Kidney (tissue), 14 donors: Measurements from ENCODE around the gene ANKDD1B. TPM values are rescaled to one million over a fixed set of nuclear protein-coding genes. Genes with fewer than 3 reads are reported as not detected.

Source experiments
- DNase-seq, 5 donors: peaks; one replicate each; pipeline ENCODE4 v3.0.0-alpha.2; 2013 to 2020
- FAIRE-seq: peaks from 2 replicates; lab custom pipeline; 2012; peaks lifted over from hg19 to GRCh38; lab: Jason Lieb, UNC
- H3K27ac ChIP-seq, 2 donors: one replicate each; pipeline ENCODE4 v1.7.0; 2013; ENCODE audit warnings: low read depth in 2 of 2, low read length in 2 of 2, inconsistent platforms in 1 of 2
- H3K27me3 ChIP-seq: one replicate; pipeline ENCODE4 v1.7.1; 2013; ENCODE audit warnings: low read length, inconsistent platforms; ENCODE audit not compliant: control insufficient read depth, insufficient read depth
- H3K36me3 ChIP-seq, 3 donors: one replicate each; pipeline versions ENCODE4 v1.7.0 to v1.7.1; 2013; ENCODE audit warnings: low read length in 3 of 3, control low read depth in 1 of 3, inconsistent platforms in 1 of 3; ENCODE audit not compliant: insufficient read depth in 3 of 3, control insufficient read depth in 2 of 3
- H3K4me1 ChIP-seq, 3 donors: one replicate each; pipeline versions ENCODE4 v1.7.0 to v1.7.1; 2013; ENCODE audit warnings: low read length in 3 of 3, inconsistent platforms in 1 of 3, low read depth in 1 of 3; ENCODE audit not compliant: control insufficient read depth in 2 of 3, insufficient read depth in 2 of 3
- H3K4me3 ChIP-seq, 3 donors: one replicate each; pipeline versions ENCODE4 v1.7.0 to v1.8.1; 2013; ENCODE audit warnings: low read length in 3 of 3, control low read depth in 1 of 3, inconsistent platforms in 1 of 3
- H3K9ac ChIP-seq, 3 donors: one replicate each; pipeline versions ENCODE4 v1.7.0 to v1.7.1; 2013; ENCODE audit warnings: low read length in 3 of 3, control low read depth in 1 of 3, inconsistent platforms in 1 of 3
- H3K9me3 ChIP-seq, 3 donors: one replicate each; pipeline versions ENCODE4 v1.7.0 to v1.7.1; 2013; ENCODE audit warnings: low read length in 3 of 3, control low read depth in 1 of 3, inconsistent platforms in 1 of 3; ENCODE audit not compliant: control insufficient read depth in 2 of 3, insufficient read depth in 1 of 3
- CTCF ChIP-seq: IDR thresholded peaks from 3 replicates; pipeline ENCODE4 v1.5.1; 2012; ENCODE audit warnings: mild to moderate bottlenecking, moderate library complexity, borderline replicate concordance; ENCODE audit not compliant: insufficient read depth; ENCODE audit errors: extremely low read depth
- intact Hi-C: fragments of 100-400 bp; cut with DNase I; formaldehyde crosslinking; loops from one replicate; pipeline ENCODE4 v1.11.1; 2022
- polyA plus RNA-seq: library from polyadenylated mRNA; stranded (reverse); fragments of 350-450 nt; fragmentation: Illumina TruSeq; extraction: RNeasy Lipid Tissue Mini Kit (QIAGEN cat#74804); gene quantifications from one replicate; pipeline ENCODE4 v1.2.3, GENCODE V29; 2014; ENCODE audit warnings: low read depth, low replicate concordance; ENCODE audit not compliant: insufficient read depth
- total RNA-seq: library from RNA; stranded (reverse); fragmentation: NEBNext Ultra II Directional; extraction: Animal tissue kit (Norgen Biotek cat#: 25700); gene quantifications from one replicate; pipeline ENCODE4 v1.2.1, GENCODE V29; 2021
- donor health status: control.
- donor health status: control.
- donor health status: control.
- donor health status: control.
- donor health status: control.
- donor health status: DM: yes; HTN: yes; CAD: no.
- donor health status: Normal renal cell carcinoma (clear cell type).

The ANKDD1B gene
- total and polyA plus RNA-seq, 2 donors from 2014 or later, result 2.3 to 3.1 TPM

DNA sequence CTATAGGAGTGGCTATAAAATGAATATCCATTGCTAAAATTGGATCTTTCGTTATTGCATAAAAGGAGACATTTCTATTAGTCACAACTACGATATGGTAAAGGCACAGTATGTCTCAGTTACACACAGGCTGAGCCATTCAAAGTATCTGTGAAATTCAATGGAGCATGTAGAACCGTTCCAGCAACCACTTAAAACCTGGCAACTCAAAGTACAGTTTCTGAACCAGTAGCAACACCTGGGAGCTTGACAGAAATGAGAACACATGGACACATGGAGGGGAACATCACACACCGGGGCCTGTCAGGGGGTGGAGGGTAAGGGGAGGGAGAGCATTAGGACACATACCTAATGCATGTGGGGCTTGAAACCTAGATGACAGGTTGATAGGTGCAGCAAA is 90.6 kb downstream of the ANKDD1B start:
- DNase-seq (no peak), FAIRE-seq (no peak)
- H3K4me3 ChIP-seq, result no peak overlapping the region
- TF ChIP-seq CTCF, result no peak
- H3K9me3 ChIP-seq, result no peaks in the 10 kb centered on the region
- no peak overlapping the region for H3K9ac ChIP-seq
- intact Hi-C loops, result no loop called here
- no peak overlapping the region for H3K27ac ChIP-seq
- H3K4me1 ChIP-seq, result no peaks in the 10 kb centered on the region
- H3K36me3 ChIP-seq, result peaks cover 5 to 6% (median 6%) of the 10 kb centered on the region in 3 donors
- H3K27me3 ChIP-seq, result no peaks in the 10 kb centered on the region

DNA sequence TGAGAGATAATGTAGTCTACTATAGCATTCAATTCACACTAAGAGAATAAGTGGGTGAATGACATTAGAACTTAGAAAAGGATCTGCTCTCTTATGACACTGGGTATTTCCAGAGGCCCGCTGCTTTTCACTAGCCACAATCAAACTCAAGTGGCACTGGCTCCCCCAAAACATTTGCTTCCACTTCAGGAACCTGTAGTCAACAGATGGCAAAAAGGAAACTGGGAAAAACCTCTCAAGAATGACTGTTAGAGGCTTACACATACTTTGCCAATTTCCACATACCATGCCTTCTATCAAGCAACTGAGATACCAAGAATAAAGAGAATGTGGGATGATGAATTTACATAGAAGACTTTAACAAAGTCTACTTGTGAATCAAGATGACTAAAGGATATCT is 94.8 kb downstream of the ANKDD1B start:
- intact Hi-C loops, result no loop called here
- H3K36me3 ChIP-seq, result peaks cover 5 to 6% (median 6%) of the 10 kb centered on the region in 3 donors
- no peak overlapping the region for H3K4me3 ChIP-seq
- no peaks in the 10 kb centered on the region for H3K9me3 ChIP-seq
- FAIRE-seq (no peak), DNase-seq (no peak)
- H3K4me1 ChIP-seq, result no peaks in the 10 kb centered on the region
- no peak for TF ChIP-seq CTCF
- H3K27ac ChIP-seq, result no peak overlapping the region
- H3K27me3 ChIP-seq, result no peaks in the 10 kb centered on the region
- H3K9ac ChIP-seq, result no peak overlapping the region

DNA sequence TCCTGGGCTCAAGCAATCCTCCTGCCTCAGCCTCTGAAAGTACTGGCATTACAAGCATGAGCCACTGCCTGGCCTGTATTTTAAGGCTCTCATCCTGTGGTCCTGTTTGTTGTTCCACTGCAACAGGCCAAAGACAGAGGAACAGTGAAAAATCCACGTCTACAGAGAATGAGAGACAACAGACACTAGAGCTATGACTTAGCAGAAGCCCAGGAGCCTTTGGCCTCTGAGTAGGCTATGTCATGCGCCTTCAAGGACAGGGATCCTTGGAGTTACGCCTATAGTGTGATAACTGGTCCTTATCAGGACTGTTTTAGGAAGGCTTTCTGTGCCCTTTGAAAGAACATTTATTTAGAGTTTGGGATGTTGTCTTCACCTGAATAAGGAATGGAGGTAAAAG is 95.5 kb downstream of the ANKDD1B start:
- FAIRE-seq, result no peak
- TF ChIP-seq CTCF, result no peak

DNA sequence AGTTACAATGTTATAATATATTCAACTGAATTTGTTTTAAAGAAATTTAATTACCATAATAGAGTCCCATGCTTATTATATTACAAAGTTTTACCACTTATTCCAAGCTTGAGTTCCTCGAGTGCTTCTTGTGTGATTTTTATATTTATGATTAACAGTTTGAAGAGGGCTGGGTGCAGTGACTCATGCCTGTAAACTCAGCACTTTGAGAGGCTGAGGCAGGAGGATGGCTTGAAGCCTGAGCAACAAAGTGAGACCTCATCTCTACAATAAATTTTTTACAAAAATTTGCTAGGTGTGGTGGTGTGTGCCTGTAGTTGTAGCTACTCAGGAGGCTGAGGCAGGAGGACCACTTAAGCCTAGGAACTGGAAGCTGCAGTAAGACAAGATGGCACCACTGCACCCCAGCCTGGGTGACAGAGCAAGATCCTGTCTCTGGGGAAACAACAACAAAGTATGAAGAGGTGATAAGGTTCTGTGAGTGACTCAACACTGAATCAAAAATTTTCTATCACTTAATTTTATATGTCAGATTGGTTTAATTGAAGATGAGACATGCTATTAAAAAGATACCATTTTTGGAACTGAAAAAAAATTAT is 96.8 kb downstream of the ANKDD1B start:
- no peak overlapping the region for H3K27ac ChIP-seq
- no peaks in the 10 kb centered on the region for H3K27me3 ChIP-seq
- no peaks in the 10 kb centered on the region for H3K9me3 ChIP-seq
- TF ChIP-seq CTCF, result no peak
- DNase-seq (no peak), FAIRE-seq (no peak)
- peaks cover 0 to 3% (median 3%) of the 10 kb centered on the region in 3 donors for H3K36me3 ChIP-seq
- no peak overlapping the region for H3K9ac ChIP-seq
- H3K4me3 ChIP-seq, result no peak overlapping the region
- H3K4me1 ChIP-seq, result no peaks in the 10 kb centered on the region
- intact Hi-C loops, result no loop called here

More for the DNA sequence above, 95.5 kb downstream of the ANKDD1B start:
- Histone ChIP-seq H3K27ac (no peak overlapping the region), H3K27me3 (no peaks in the 10 kb centered on the region), H3K9me3 (no peaks in the 10 kb centered on the region), H3K4me1 (no peaks in the 10 kb centered on the region), H3K9ac (no peak overlapping the region), H3K4me3 (no peak overlapping the region), H3K36me3 (peaks cover 5 to 6% (median 6%) of the 10 kb centered on the region in 3 donors)
- intact Hi-C loops, result no loop called here
- DNase-seq, result no peak
